Stimulated activated naive CD8-positive, alpha-beta T cell treated with anti-CD3 and anti-CD28 coated beads, Interleukin-15, Interleukin-2, amounts not matched to agents 100 U/mL and 50 U/mL, for 24 hours (primary cell): Measurements from ENCODE around the gene PRR20G.
"Not testable (repeated sequence)": the region's sequence is repeated elsewhere in the genome, so short reads cannot be mapped to it uniquely, and the experiment has no call there.

ENCODE experiments used
- ATAC-seq: fragments of 150-1000 bp; cut with Tn5 transposase; one replicate; pipeline ENCODE4 v1.10.0; 2021
- DNase-seq: peaks from one replicate; pipeline ENCODE4 v3.0.0; 2021

The PRR20G gene

GRCh38 chr3:127287840-127288239 is at the start of gene PRR20G:
Gene PRR20G (minus strand): TSS chr3:127288046. CDS start chr3:127287365, 681 bp downstream.
- DNase-seq (no peak), ATAC-seq (no peak)

GRCh38 chr3:127337001-127337400 is 49.2 kb upstream of the PRR20G start:
- no peak for DNase-seq

DNA sequence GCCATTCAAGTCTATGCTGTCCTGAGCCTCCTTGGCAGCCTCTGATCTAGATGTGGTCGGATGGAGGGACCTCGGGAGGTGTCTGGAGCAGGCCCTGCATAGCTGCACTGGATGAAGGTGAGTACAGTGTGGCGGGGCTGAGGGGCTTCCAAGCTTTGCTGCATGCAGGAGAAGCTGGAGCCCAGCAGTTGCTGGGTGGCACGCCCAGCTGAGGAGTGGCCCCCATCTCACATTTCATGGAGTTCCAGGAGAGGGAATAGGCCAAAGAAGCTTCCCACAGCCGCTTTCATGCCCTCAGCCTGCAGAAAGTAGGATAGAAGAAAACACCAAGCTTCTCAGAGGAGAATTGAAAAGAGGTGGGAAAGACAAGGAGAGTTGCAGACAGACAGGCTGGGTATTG is 48.3 kb upstream of the PRR20G start:
- ATAC-seq: no peak
- DNase-seq: no peak

More at GRCh38 chr3:127337001-127337400, 49.2 kb upstream of the PRR20G start:
- no peak for ATAC-seq

GRCh38 chr3:127330385-127330784 is 42.5 kb upstream of the PRR20G start:
- DNase-seq: no peak
- ATAC-seq: no peak

GRCh38 chr3:127329631-127330285 is 41.9 kb upstream of the PRR20G start:
- DNase-seq (no peak), ATAC-seq (no peak)

DNA sequence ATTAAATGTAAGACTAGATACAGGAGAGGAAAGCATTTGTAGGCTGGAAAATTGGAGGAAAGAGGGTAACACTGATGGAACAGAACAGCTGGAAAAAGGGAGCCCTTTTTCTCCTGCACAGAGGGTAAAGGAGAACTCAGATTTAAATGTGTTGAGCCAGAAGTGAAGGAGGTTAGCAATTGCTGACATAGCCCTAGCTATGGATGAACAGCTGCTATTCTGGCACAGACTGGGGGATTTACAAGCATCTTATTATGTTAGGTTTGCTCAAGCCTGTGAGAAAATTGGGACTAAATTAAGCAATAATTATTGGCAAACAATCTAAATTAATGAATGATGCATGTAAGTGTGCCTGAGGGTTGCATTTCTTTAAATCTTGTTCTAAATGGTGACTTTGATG is 40.6 kb upstream of the PRR20G start:
- DNase-seq (no peak), ATAC-seq (no peak)

GRCh38 chr3:127326341-127326740 is 38.5 kb upstream of the PRR20G start:
- DNase-seq: no peak
- ATAC-seq: no peak

GRCh38 chr3:127325629-127325961 is 37.7 kb upstream of the PRR20G start:
- ATAC-seq (no peak), DNase-seq (no peak)

DNA sequence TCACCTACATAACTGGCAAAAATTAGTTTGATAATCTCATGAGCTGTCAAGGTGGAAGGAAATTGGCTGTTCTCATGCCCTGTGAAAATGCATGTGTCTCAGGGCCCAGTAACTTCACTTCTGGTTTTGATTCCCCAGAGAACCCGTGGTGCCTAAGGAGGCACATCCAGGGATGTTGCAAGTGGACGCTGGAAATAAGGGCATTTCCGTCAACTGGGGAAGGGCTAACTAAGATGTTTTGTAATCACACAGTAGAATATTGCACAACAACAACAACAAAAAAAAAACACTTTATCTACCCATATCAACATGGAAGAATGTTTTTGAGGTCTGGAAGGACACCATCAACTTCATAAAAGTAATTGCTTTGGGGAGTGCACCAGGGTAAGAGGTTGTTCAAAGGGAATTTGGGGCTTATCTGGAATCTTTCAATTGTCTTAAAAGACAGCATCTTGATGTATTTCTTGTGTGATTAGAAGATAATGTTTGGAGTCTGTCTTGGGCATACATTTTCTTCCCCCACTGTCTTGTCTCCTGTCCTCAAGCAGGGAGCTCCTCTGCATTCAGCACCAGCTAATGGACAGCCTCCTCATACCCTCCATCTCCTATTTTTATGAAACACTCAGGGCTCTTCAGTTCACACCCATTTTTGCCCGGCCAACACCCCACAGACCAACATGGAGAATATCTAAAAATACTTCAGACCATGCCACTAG is 37.2 kb upstream of the PRR20G start:
- no peak for DNase-seq
- ATAC-seq: no peak

GRCh38 chr3:127324076-127324475 is 36.2 kb upstream of the PRR20G start:
- no peak for ATAC-seq

GRCh38 chr3:127323581-127323980 is 35.7 kb upstream of the PRR20G start:
- DNase-seq: no peak
- no peak for ATAC-seq

More at GRCh38 chr3:127324076-127324475, 36.2 kb upstream of the PRR20G start:
- no peak for DNase-seq

DNA sequence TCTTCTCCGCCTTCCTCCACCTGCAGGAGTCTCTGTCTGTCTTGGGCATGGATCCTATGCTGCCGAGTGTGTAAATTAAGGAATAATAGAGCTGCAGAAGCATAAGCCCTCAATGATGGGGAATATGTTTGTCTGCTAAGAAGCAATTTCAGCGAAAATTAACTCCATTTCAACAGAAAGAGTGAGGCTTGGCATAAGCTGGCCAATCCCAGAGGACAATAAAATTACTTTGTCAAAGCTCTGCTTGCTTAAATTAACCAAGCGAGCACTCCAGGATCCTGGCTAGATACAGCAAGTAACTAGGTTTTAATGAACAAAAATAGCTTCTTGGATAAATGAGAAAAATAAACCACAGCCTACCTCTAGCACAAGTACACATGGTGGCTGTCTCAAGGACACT is 33.5 kb upstream of the PRR20G start:
- ATAC-seq: no peak
- DNase-seq: no peak

GRCh38 chr3:127320529-127321121 is 32.8 kb upstream of the PRR20G start:
- ATAC-seq: no peak
- DNase-seq: no peak

- DNase-seq (no peak), ATAC-seq (no peak)
Observed at GRCh38 chr3:127316685-127317084, 28.8 kb upstream of the PRR20G start.

- ATAC-seq (no peak), DNase-seq (no peak)
Observed at GRCh38 chr3:127312818-127313217, 25.0 kb upstream of the PRR20G start.

DNA sequence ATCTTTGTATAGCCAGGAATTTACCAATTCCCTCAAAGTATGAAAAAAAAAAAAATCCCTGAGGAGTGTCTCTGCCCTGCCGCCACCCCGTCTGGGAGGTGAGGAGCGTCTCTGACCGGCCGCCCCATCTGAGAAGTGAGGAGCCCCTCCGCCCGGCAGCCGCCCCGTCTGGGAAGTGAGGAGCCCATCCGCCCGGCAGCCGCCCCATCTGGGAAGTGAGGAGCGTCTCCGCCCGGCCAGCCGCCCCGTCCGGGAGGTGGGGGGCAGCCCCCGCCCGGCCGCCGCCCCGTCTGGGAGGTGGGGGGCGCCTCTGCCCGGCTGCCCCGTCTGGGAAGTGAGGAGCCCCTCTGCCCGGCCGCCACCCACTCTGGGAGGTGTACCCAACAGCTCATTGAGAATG is 21.0 kb upstream of the PRR20G start:
- not testable (repeated sequence) for ATAC-seq, DNase-seq

DNA sequence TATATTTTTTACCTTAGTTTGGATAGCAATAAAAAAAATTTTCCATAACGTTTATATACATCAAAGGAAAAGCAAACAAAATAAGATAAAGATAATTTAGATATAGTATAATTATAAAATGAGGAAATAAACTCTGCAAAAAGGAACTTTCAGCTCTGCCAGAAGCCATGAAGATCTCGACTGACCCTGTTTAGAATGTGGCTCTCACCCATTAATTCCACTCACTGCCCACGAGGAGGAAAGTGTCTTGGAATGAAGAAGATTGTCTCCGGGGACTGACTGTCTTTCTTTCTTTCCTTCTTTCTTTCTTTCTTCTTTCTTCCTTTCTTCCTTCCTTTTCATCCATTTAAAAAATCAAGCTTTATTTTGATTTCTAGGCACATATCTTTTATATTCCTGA is 20.1 kb upstream of the PRR20G start:
- DNase-seq (no peak), ATAC-seq (no peak)

- ATAC-seq (no peak), DNase-seq (no peak)
Observed at GRCh38 chr3:127307112-127307835, 19.4 kb upstream of the PRR20G start.

- no peak for ATAC-seq
Observed at GRCh38 chr3:127306361-127307111, 18.7 kb upstream of the PRR20G start.

GRCh38 chr3:127305499-127306060 is 17.7 kb upstream of the PRR20G start:
- DNase-seq (no peak), ATAC-seq (no peak)

More at GRCh38 chr3:127306361-127307111, 18.7 kb upstream of the PRR20G start:
- DNase-seq: no peak

- DNase-seq (no peak), ATAC-seq (peak; percentile 49)
Observed at GRCh38 chr3:127304121-127304744, 16.4 kb upstream of the PRR20G start.
